Measurements from ENCODE around the gene TRIM9.
"Not testable (repeated sequence)": the region's sequence is repeated elsewhere in the genome, so short reads cannot be mapped to it uniquely, and the experiment has no call there.

Gene TRIM9

GRCh38 chr14:50970886-50971781 lies 123.8 kb downstream of the TRIM9 start:
- DNase-seq (ENCODE audit: extremely low read depth, low read depth) = no peak
- TF ChIP-seq CTCF (IDR thresholded peaks at IDR 0.05; ENCODE audit: low read depth, low read length) = no peak

- no peak for TF ChIP-seq CTCF (IDR thresholded peaks at IDR 0.05; ENCODE audit: low read depth, low read length)
Observed at GRCh38 chr14:50967790-50968189, 127.1 kb downstream of the TRIM9 start.

DNA sequence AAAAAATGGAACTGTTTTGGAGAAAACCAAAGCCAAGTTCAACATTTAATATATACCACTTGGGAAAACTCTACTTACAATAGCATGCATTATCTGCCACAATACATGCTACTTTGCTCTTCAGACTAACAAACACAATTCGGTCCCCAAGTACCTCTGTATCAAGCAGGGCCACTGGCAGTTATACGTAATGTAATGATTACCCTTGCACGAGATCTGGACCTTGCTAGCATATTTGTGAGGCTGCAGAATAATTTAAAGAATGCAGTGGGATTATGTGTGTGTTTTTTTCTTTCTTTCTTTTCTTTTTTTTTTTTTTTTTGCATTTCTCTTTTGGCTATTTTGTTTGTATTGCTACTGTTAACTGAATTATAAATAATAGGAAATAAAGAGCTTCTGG lies 127.8 kb downstream of the TRIM9 start:
- no peak for TF ChIP-seq CTCF (IDR thresholded peaks at IDR 0.05; ENCODE audit: low read depth, low read length)
- DNase-seq (ENCODE audit: extremely low read depth, low read depth) = peak; percentile 57

More at GRCh38 chr14:50967790-50968189, 127.1 kb downstream of the TRIM9 start:
- no peak for DNase-seq (ENCODE audit: extremely low read depth, low read depth)

DNA sequence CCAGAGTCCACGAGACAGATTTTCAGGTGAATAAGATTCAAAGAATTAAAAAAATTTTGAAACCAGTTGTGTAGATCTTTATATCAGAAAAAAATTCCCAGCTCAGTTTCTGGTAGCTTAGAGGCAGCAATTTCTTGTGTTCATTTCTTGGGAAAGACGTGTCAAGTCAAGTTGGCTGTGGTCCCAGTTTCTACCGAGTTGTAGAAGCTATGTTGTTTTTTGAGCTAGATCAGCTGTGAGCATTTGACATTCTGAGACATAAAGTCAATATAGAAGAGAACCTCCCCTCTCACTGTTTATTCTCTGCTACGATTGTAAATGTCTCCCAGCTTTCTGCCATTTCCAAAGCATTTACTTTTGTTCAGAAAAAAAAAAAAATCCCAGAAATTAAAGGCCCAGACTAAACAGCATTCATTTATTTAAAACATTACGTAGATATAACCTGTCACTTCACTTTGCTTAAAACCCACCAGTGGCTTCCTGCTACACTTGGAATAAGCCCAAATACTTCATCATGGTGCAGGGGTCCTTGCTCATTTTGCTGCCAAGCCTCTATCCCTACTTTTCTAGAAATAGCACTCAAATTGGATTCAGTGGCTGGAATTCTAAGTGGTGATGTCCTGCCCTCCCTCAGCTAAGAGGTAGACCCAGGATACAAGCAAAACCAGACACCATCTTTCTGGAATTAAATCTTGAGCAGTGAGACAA lies 130.1 kb downstream of the TRIM9 start:
- peak; percentile 67 for DNase-seq (ENCODE audit: extremely low read depth, low read depth)
- TF ChIP-seq CTCF (IDR thresholded peaks at IDR 0.05; ENCODE audit: low read depth, low read length) = no peak

DNA sequence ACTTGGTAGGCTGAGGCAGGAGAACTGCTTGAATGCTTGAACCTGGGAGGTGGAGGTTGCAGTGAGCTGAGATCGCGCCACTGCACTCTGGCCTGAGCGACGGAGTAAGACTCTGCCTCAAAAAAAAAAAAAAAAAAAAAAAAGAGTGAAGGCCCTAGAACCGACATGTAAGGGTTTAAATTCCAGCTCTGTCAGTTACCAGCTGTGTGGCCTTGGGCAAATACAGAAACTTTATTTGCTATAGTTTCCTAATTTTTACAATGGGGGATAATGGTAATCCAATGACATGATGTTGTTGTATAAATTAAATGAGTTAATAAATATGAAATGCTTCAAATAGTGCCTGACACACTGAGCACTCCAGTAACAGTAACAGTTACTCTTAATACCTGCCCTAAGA lies 131.0 kb downstream of the TRIM9 start:
- no peak for TF ChIP-seq CTCF (IDR thresholded peaks at IDR 0.05; ENCODE audit: low read depth, low read length)
- DNase-seq (ENCODE audit: extremely low read depth, low read depth) = no peak

DNA sequence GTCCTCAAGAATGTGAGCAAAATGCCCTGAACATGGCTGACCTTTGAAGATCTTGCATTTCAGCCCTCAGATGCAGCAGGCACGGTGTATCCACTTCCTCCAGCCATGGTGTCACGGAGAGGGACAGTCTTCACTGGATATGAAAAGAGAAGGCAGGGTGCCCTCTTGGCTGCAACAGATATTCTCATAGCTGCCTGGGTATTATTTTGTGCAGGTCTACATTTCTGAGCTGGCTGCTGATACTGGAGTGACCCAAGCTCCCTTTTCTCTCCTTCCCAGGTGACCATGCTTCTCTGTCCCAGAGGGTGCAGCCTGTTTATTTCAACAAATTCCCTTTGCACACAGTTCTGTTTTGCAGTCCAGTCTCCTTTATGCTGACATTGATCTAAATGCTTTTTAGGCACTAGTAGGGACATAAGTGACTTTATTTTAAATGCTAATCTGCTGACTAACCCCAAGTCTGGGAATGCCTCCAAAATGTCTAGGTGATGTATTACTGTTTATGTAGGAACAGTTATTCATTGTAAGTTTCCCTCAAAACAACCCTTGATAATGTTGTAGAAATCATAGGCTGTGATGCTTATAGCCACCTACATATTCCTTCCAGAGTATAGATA lies 133.2 kb downstream of the TRIM9 start:
- no peak for DNase-seq (ENCODE audit: extremely low read depth, low read depth)
- no peak for TF ChIP-seq CTCF (IDR thresholded peaks at IDR 0.05; ENCODE audit: low read depth, low read length)

DNA sequence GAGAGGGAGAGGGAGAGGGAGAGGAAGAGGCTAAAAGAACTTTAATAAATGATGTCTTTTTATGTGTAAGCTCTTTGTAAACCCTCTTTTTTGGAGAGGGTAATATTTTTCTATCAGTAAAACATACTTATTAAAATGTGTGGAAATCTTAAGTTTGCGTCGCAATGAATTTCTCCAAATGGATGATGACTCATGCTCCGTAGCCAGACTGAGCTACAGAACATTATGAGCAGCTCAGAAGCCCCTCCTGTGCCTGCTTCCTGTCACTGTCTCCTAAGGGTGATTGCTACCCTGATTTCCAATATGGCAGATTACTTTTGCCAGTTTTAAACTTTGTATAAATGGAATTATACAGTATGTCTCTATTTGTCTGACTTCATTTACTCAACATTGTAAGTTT lies 137.6 kb downstream of the TRIM9 start:
- no peak for DNase-seq (ENCODE audit: extremely low read depth, low read depth)
- TF ChIP-seq CTCF (IDR thresholded peaks at IDR 0.05; ENCODE audit: low read depth, low read length) = no peak

GRCh38 chr14:50956421-50956820 lies 138.5 kb downstream of the TRIM9 start:
- not testable (repeated sequence) for DNase-seq (ENCODE audit: extremely low read depth, low read depth)

Measured in AG09319 (cell line).